GM19397 (cell line): Measurements from ENCODE around the gene CDRT15.
"Not testable (repeated sequence)": the region's sequence is repeated elsewhere in the genome, so short reads cannot be mapped to it uniquely, and the experiment has no call there.

ENCODE experiments used
- ATAC-seq: cut with Tn5 transposase; IDR thresholded peaks from one replicate; pipeline ENCODE4 v1.9.1; 2021; ENCODE audit warnings: mild to moderate bottlenecking, moderate library complexity; ENCODE audit not compliant: unreplicated experiment

Gene CDRT15

GRCh38 chr17:14236762-14237161 is at the start of gene CDRT15:
Gene CDRT15, minus strand, starts transcription at chr17:14236862. Its CDS starts 29 bp downstream, at chr17:14236833.
- ATAC-seq = not testable (repeated sequence)

DNA sequence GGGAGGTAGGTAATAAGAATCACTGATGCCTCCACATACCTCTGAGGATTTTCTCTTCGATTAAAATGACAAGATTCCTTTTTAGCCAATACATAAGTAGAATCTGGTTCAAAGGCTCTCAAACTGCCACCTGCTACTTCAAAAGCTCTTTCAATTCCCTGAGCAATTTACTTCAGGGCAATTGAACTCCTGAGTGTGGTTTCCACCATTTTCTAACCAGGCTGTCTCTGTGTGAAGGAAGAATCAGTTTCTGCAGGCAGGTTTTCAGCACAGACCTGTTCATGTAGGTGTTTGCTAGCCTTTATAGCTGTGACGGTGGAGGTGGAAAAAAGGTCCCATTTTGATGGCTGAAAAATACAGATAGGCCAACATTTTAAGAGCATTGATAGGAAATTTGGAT is 46.1 kb upstream of the CDRT15 start:
- ATAC-seq = no peak

- ATAC-seq = no peak
These were observed 44.9 kb upstream of the CDRT15 start for GRCh38 chr17:14281530-14281929.

- ATAC-seq = no peak
These were observed 40.0 kb upstream of the CDRT15 start for GRCh38 chr17:14276535-14277250.

DNA sequence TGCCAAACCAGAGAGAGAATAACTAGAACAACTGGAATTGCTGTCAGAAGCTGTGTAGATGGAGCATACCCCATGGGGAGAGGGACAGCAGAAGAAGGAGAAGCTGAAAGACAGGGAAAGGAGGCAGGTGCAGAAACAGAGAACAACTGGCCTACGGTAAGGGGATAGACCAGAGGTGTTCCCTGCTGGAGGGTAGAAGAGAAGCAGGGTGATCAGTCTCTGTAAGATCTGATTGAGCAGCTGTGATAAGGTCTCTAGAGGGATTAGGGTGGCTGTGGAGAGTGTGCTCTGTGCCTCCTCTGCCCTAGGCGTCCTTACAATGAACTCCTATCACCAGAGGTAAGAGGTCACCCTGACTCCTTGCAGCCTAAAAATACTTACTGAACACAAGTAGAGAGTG is 33.8 kb upstream of the CDRT15 start:
- no peak for ATAC-seq

GRCh38 chr17:14269473-14269872 is 32.8 kb upstream of the CDRT15 start:
- ATAC-seq = no peak

GRCh38 chr17:14268264-14268663 is 31.6 kb upstream of the CDRT15 start:
- ATAC-seq = no peak

- no peak for ATAC-seq
These were observed 24.7 kb upstream of the CDRT15 start for GRCh38 chr17:14261406-14261805.

DNA sequence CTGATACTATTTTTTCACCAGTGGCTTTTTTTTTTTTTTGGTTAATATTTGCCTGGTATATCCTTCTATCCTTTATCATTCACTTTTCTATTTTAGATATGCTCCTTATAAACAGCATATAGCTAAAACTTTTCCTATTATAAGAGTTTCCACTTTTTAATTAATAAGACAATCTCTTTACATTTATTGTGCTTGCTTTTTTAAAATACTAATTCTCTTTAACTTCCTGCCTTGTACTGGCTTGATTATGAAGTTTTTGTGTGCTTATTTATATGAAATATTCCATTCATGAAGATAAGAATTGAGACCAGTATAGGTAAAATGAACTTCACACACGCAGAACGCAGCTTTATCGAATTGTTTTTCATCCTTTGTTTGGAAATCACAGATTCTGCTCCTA is 9.0 kb upstream of the CDRT15 start:
- no peak for ATAC-seq

GRCh38 chr17:14245002-14245401 is 8.3 kb upstream of the CDRT15 start:
- ATAC-seq = no peak

- not testable (repeated sequence) for ATAC-seq
These were observed 2.6 kb upstream of the CDRT15 start for GRCh38 chr17:14239271-14239670.

DNA sequence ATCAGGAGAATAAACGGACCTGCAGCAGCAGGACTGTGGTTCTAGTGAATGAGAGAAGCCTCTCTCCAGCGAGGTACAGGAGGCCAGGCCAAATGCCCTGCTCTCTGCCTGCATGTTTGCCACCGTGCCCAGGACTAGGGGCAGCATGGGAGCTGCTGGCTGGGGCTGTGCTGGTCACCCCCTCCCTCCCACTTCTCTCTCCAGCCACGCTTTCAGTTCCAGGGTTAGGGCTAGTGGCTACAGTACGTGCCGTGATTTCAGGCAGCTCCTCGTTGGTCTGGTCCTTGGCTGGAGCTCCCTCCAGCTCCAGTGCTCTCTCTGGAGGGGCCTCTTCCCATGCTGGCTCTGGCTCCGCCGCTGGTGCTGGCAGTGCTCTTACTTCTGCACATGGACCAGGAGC is 630 bp downstream of the CDRT15 start:
- not testable (repeated sequence) for ATAC-seq

DNA sequence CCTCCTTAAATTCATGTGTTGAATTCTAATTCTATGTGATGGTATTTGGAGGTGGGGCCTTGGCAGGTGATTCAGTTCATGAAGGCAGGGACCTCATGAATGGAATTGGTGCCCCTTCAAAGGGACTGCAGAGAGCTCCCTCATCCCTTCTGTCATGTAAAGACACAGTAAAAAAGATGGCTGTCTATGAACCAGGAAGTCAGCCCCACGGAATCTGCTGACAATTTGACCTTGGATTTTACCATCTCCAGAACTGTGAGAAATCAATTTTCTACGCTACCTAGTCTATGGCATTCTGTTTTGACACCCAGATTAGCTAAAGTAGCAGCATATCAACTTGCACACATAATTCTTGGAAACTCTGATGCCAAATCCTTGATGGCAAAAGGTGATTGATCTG is 1.6 kb downstream of the CDRT15 start:
- ATAC-seq = not testable (repeated sequence)

DNA sequence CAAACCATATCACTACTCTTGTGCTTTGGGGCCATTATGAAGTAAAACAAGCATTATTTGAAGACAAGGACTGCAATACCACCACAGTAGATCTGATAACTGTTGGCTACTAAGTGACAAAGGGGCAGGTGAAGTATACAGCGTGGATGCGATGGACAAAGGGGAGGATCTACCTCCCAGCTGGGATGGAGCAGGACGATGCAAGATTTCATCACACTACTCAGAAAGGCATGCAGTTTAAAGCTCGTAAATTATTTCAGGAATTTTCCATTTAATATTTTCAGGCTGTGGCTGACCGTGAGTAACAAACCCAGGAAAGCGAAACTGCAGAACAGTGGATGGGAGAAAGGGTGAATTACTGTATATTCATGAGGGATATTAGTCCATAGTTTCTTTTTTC is 5.5 kb downstream of the CDRT15 start:
- ATAC-seq = not testable (repeated sequence)

- no peak for ATAC-seq
These were observed 7.8 kb downstream of the CDRT15 start for GRCh38 chr17:14228903-14229302.

DNA sequence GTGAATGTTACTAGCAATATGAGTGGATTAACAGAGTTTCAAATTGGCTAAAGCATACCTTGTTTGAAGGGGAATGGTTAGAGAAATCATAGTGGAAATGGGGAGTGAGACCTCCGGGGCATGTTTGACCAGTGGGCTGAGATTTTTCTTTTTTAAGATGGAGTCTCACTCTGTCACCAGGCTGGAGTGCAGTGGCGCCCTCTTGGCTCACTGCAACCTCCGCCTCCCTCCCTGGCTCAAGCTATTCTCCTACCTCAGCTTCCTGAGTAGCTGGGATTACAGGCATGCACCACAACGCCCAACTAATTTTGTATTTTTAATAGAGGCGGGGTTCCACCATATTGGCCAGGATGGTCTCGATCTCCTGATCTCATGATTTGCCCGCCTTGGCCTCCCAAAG is 9.6 kb downstream of the CDRT15 start:
- ATAC-seq = no peak

- no peak for ATAC-seq
These were observed 11.2 kb downstream of the CDRT15 start for GRCh38 chr17:14225254-14225980.

GRCh38 chr17:14222611-14223010 is 14.1 kb downstream of the CDRT15 start:
- no peak for ATAC-seq

DNA sequence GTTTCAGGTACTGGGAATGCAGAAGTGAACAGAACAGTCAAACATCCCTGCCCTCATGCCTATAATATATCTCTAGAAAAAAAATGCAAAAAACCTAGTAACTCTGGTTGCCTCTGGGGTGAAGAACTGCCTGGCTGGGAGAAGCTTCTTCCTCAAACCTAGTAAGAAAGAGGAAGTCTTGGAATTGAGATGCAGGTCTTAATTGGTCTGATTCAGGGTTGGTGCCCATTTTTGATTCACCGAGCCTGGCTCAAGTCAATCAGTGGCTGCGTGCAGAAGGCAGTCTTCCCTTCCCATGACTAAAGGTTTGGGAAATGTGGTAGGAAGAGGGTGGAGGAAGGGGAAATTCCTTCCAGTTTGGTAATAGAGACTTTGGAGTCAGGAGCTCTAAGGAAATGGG is 22.4 kb downstream of the CDRT15 start:
- ATAC-seq = no peak

DNA sequence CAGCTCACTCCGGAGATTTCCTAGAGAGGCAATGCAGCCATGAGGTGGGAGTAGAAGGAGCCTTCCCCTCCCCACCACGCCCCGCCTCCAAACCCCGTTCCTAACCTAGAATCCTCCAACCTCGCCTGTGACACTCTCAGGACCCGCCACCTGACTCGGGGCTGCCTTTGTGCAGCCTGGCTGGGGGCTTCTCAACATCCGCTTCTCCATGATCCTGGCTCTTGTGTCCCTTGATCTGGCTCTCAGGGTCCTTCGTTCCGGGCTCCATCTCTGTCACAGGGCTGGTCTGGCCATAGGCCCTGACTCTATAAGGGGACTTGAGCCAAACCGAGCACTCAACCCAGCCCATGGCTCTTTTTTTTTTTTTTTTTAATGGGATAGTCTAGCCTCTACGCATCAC is 24.3 kb downstream of the CDRT15 start:
- no peak for ATAC-seq

- ATAC-seq = no peak
These were observed 24.9 kb downstream of the CDRT15 start for GRCh38 chr17:14211801-14212200.

GRCh38 chr17:14211246-14211645 is 25.4 kb downstream of the CDRT15 start:
- ATAC-seq = no peak
